ENCODE data around the gene DDX54.

Gene DDX54

GRCh38 chr12:113162102-113163029, 22.9 kb downstream of the DDX54 start:
- no peak for DNase-seq (ENCODE audit: low read depth in 3 of 3)

- DNase-seq (ENCODE audit: low read depth in 3 of 3): no peak
Measured at GRCh38 chr12:113161415-113162016, 23.8 kb downstream of the DDX54 start.

GRCh38 chr12:113159937-113160336, 25.3 kb downstream of the DDX54 start:
- DNase-seq (ENCODE audit: low read depth in 3 of 3): no peak

- DNase-seq (ENCODE audit: low read depth in 3 of 3): no peak
Measured at GRCh38 chr12:113158439-113159203, 26.7 kb downstream of the DDX54 start.

GRCh38 chr12:113157218-113157859, 27.9 kb downstream of the DDX54 start:
- no peak for DNase-seq (ENCODE audit: low read depth in 3 of 3)

GRCh38 chr12:113155646-113156045, 29.6 kb downstream of the DDX54 start:
- DNase-seq (ENCODE audit: low read depth in 3 of 3): no peak

GRCh38 chr12:113155060-113155459, 30.2 kb downstream of the DDX54 start:
- DNase-seq (ENCODE audit: low read depth in 3 of 3): no peak

GRCh38 chr12:113154351-113154973, 30.8 kb downstream of the DDX54 start:
- no peak for DNase-seq (ENCODE audit: low read depth in 3 of 3)

- DNase-seq (ENCODE audit: low read depth in 3 of 3): peak; percentile 35 to 52 (median 52)
Measured at GRCh38 chr12:113152835-113153814, 32.2 kb downstream of the DDX54 start.

GRCh38 chr12:113152196-113152834, 33.0 kb downstream of the DDX54 start:
- DNase-seq (ENCODE audit: low read depth in 3 of 3): no peak

GRCh38 chr12:113151655-113152054, 33.6 kb downstream of the DDX54 start:
- no peak for DNase-seq (ENCODE audit: low read depth in 3 of 3)

GRCh38 chr12:113149361-113150150, 35.7 kb downstream of the DDX54 start, which contains the start of gene CFAP73:
TSS of gene CFAP73 (plus strand) at chr12:113149724. CDS start at chr12:113149858, 134 bp downstream.
- DNase-seq (ENCODE audit: low read depth in 3 of 3): no peak

GRCh38 chr12:113146999-113147398, 38.3 kb downstream of the DDX54 start:
- no peak for DNase-seq (ENCODE audit: low read depth in 3 of 3)

- DNase-seq (ENCODE audit: low read depth in 3 of 3): no peak
Measured at GRCh38 chr12:113145720-113146551, 39.3 kb downstream of the DDX54 start.

- no peak for DNase-seq (ENCODE audit: low read depth in 3 of 3)
Measured at GRCh38 chr12:113144806-113145205, 40.5 kb downstream of the DDX54 start.

- no peak for DNase-seq (ENCODE audit: low read depth in 3 of 3)
Measured at GRCh38 chr12:113143959-113144358, 41.3 kb downstream of the DDX54 start.

GRCh38 chr12:113142886-113143332, 42.4 kb downstream of the DDX54 start:
- DNase-seq (ENCODE audit: low read depth in 3 of 3): no peak

Measured in stimulated activated CD4-positive, alpha-beta T cell treated with anti-CD3 and anti-CD28 coated beads, TNF-alpha, amount 100 ng/mL, for 48 hours (primary cell).